Measurements from ENCODE around the gene SORCS1.

The SORCS1 gene

GRCh38 chr10:107152087-107152486, 12.4 kb downstream of the SORCS1 start:
- H3K36me3 ChIP-seq (ENCODE audit: control insufficient read depth, insufficient read depth, low read length) = no peaks in the 10 kb centered on the region
- no peaks in the 10 kb centered on the region for H3K27me3 ChIP-seq (ENCODE audit: control insufficient read depth, insufficient read depth, low read length)
- no peaks in the 10 kb centered on the region for H3K9me3 ChIP-seq (ENCODE audit: control insufficient read depth, low read length)
- no peak overlapping the region for H3K9ac ChIP-seq (ENCODE audit: low read length)
- H3K4me1 ChIP-seq (ENCODE audit: control insufficient read depth, insufficient read depth, low read length) = no peaks in the 10 kb centered on the region
- H3K4me3 ChIP-seq (ENCODE audit: low read length) = no peak overlapping the region

- no peak overlapping the region for H3K4me3 ChIP-seq (ENCODE audit: low read length)
- no peaks in the 10 kb centered on the region for H3K4me1 ChIP-seq (ENCODE audit: control insufficient read depth, insufficient read depth, low read length)
- H3K9ac ChIP-seq (ENCODE audit: low read length) = no peak overlapping the region
- H3K36me3 ChIP-seq (ENCODE audit: control insufficient read depth, insufficient read depth, low read length) = no peaks in the 10 kb centered on the region
- H3K9me3 ChIP-seq (ENCODE audit: control insufficient read depth, low read length) = no peaks in the 10 kb centered on the region
- H3K27me3 ChIP-seq (ENCODE audit: control insufficient read depth, insufficient read depth, low read length) = no peaks in the 10 kb centered on the region
Observed at GRCh38 chr10:107148906-107149305, 15.6 kb downstream of the SORCS1 start.

- H3K36me3 ChIP-seq (ENCODE audit: control insufficient read depth, insufficient read depth, low read length) = no peaks in the 10 kb centered on the region
- no peaks in the 10 kb centered on the region for H3K4me1 ChIP-seq (ENCODE audit: control insufficient read depth, insufficient read depth, low read length)
- no peaks in the 10 kb centered on the region for H3K27me3 ChIP-seq (ENCODE audit: control insufficient read depth, insufficient read depth, low read length)
- H3K9ac ChIP-seq (ENCODE audit: low read length) = no peak overlapping the region
- H3K4me3 ChIP-seq (ENCODE audit: low read length) = no peak overlapping the region
- no peaks in the 10 kb centered on the region for H3K9me3 ChIP-seq (ENCODE audit: control insufficient read depth, low read length)
Observed at GRCh38 chr10:107144490-107144889, 20.0 kb downstream of the SORCS1 start.

- Histone ChIP-seq H3K27me3 (ENCODE audit: control insufficient read depth, insufficient read depth, low read length) (no peaks in the 10 kb centered on the region), H3K9ac (ENCODE audit: low read length) (no peak overlapping the region), H3K36me3 (ENCODE audit: control insufficient read depth, insufficient read depth, low read length) (no peaks in the 10 kb centered on the region), H3K4me1 (ENCODE audit: control insufficient read depth, insufficient read depth, low read length) (no peaks in the 10 kb centered on the region), H3K4me3 (ENCODE audit: low read length) (no peak overlapping the region), H3K9me3 (ENCODE audit: control insufficient read depth, low read length) (no peaks in the 10 kb centered on the region)
Observed at GRCh38 chr10:107141524-107142061, 22.9 kb downstream of the SORCS1 start.

- no peaks in the 10 kb centered on the region for H3K9me3 ChIP-seq (ENCODE audit: control insufficient read depth, low read length)
- H3K4me3 ChIP-seq (ENCODE audit: low read length) = no peak overlapping the region
- H3K27me3 ChIP-seq (ENCODE audit: control insufficient read depth, insufficient read depth, low read length) = no peaks in the 10 kb centered on the region
- H3K9ac ChIP-seq (ENCODE audit: low read length) = no peak overlapping the region
- no peaks in the 10 kb centered on the region for H3K4me1 ChIP-seq (ENCODE audit: control insufficient read depth, insufficient read depth, low read length)
- no peaks in the 10 kb centered on the region for H3K36me3 ChIP-seq (ENCODE audit: control insufficient read depth, insufficient read depth, low read length)
Observed at GRCh38 chr10:107139237-107139636, 25.3 kb downstream of the SORCS1 start.

GRCh38 chr10:107133656-107134055, 30.9 kb downstream of the SORCS1 start:
- H3K27me3 ChIP-seq (ENCODE audit: control insufficient read depth, insufficient read depth, low read length) = no peaks in the 10 kb centered on the region
- H3K9ac ChIP-seq (ENCODE audit: low read length) = no peak overlapping the region
- H3K4me3 ChIP-seq (ENCODE audit: low read length) = no peak overlapping the region
- no peaks in the 10 kb centered on the region for H3K4me1 ChIP-seq (ENCODE audit: control insufficient read depth, insufficient read depth, low read length)
- no peaks in the 10 kb centered on the region for H3K9me3 ChIP-seq (ENCODE audit: control insufficient read depth, low read length)
- H3K36me3 ChIP-seq (ENCODE audit: control insufficient read depth, insufficient read depth, low read length) = no peaks in the 10 kb centered on the region

- Histone ChIP-seq H3K36me3 (ENCODE audit: control insufficient read depth, insufficient read depth, low read length) (no peaks in the 10 kb centered on the region), H3K9ac (ENCODE audit: low read length) (no peak overlapping the region), H3K9me3 (ENCODE audit: control insufficient read depth, low read length) (no peaks in the 10 kb centered on the region), H3K4me1 (ENCODE audit: control insufficient read depth, insufficient read depth, low read length) (no peaks in the 10 kb centered on the region), H3K4me3 (ENCODE audit: low read length) (no peak overlapping the region), H3K27me3 (ENCODE audit: control insufficient read depth, insufficient read depth, low read length) (no peaks in the 10 kb centered on the region)
Observed at GRCh38 chr10:107129000-107129399, 35.5 kb downstream of the SORCS1 start.

- Histone ChIP-seq H3K9ac (ENCODE audit: low read length) (no peak overlapping the region), H3K27me3 (ENCODE audit: control insufficient read depth, insufficient read depth, low read length) (no peaks in the 10 kb centered on the region), H3K36me3 (ENCODE audit: control insufficient read depth, insufficient read depth, low read length) (no peaks in the 10 kb centered on the region), H3K9me3 (ENCODE audit: control insufficient read depth, low read length) (no peaks in the 10 kb centered on the region), H3K4me1 (ENCODE audit: control insufficient read depth, insufficient read depth, low read length) (no peaks in the 10 kb centered on the region), H3K4me3 (ENCODE audit: low read length) (no peak overlapping the region)
Observed at GRCh38 chr10:107126512-107127065, 37.9 kb downstream of the SORCS1 start.

GRCh38 chr10:107122703-107123102, 41.8 kb downstream of the SORCS1 start:
- Histone ChIP-seq H3K36me3 (ENCODE audit: control insufficient read depth, insufficient read depth, low read length) (no peaks in the 10 kb centered on the region), H3K4me3 (ENCODE audit: low read length) (no peak overlapping the region), H3K27me3 (ENCODE audit: control insufficient read depth, insufficient read depth, low read length) (no peaks in the 10 kb centered on the region), H3K9me3 (ENCODE audit: control insufficient read depth, low read length) (no peaks in the 10 kb centered on the region), H3K9ac (ENCODE audit: low read length) (no peak overlapping the region), H3K4me1 (ENCODE audit: control insufficient read depth, insufficient read depth, low read length) (no peaks in the 10 kb centered on the region)

- Histone ChIP-seq H3K36me3 (ENCODE audit: control insufficient read depth, insufficient read depth, low read length) (no peaks in the 10 kb centered on the region), H3K27me3 (ENCODE audit: control insufficient read depth, insufficient read depth, low read length) (no peaks in the 10 kb centered on the region), H3K4me3 (ENCODE audit: low read length) (no peak overlapping the region), H3K9ac (ENCODE audit: low read length) (no peak overlapping the region), H3K9me3 (ENCODE audit: control insufficient read depth, low read length) (no peaks in the 10 kb centered on the region), H3K4me1 (ENCODE audit: control insufficient read depth, insufficient read depth, low read length) (no peaks in the 10 kb centered on the region)
Observed at GRCh38 chr10:107118866-107119265, 45.6 kb downstream of the SORCS1 start.

GRCh38 chr10:107104026-107104652, 60.4 kb downstream of the SORCS1 start:
- Histone ChIP-seq H3K4me3 (ENCODE audit: low read length) (no peak overlapping the region), H3K36me3 (ENCODE audit: control insufficient read depth, insufficient read depth, low read length) (no peaks in the 10 kb centered on the region), H3K9me3 (ENCODE audit: control insufficient read depth, low read length) (no peaks in the 10 kb centered on the region), H3K9ac (ENCODE audit: low read length) (no peak overlapping the region), H3K4me1 (ENCODE audit: control insufficient read depth, insufficient read depth, low read length) (no peaks in the 10 kb centered on the region), H3K27me3 (ENCODE audit: control insufficient read depth, insufficient read depth, low read length) (no peaks in the 10 kb centered on the region)

GRCh38 chr10:107103174-107104025, 61.1 kb downstream of the SORCS1 start:
- H3K27me3 ChIP-seq (ENCODE audit: control insufficient read depth, insufficient read depth, low read length) = no peaks in the 10 kb centered on the region
- no peaks in the 10 kb centered on the region for H3K4me1 ChIP-seq (ENCODE audit: control insufficient read depth, insufficient read depth, low read length)
- no peak overlapping the region for H3K4me3 ChIP-seq (ENCODE audit: low read length)
- H3K9me3 ChIP-seq (ENCODE audit: control insufficient read depth, low read length) = no peaks in the 10 kb centered on the region
- no peak overlapping the region for H3K9ac ChIP-seq (ENCODE audit: low read length)
- H3K36me3 ChIP-seq (ENCODE audit: control insufficient read depth, insufficient read depth, low read length) = no peaks in the 10 kb centered on the region

Data from mucosa of stomach (tissue), 1 donor.